Stomach (tissue), 9 donors: ENCODE results near the gene GRB2. TPM values are rescaled to one million over a fixed set of nuclear protein-coding genes. Genes with fewer than 3 reads are reported as not detected.

Source experiments
- DNase-seq, 2 donors: peaks; one replicate each; pipeline versions ENCODE4 v3.0.0 to v3.0.0-alpha.2; 2013 to 2019
- H3K27ac ChIP-seq, 5 donors: fragments of 200-600 bp in 4 of 5; sonication (generic) in 4 of 5; one replicate each; pipeline ENCODE4 v1.5.1; 2013 to 2019; ENCODE audit warnings: mild to moderate bottlenecking in 1 of 5, moderate library complexity in 1 of 5
- H3K27me3 ChIP-seq, 3 donors: fragments of 200-600 bp; sonication (generic); one replicate each; pipeline ENCODE4 v1.5.1; 2017 to 2019; ENCODE audit warnings: mixed run types in 1 of 3
- H3K36me3 ChIP-seq, 4 donors: fragments of 200-600 bp; sonication (generic); 1 replicate in 3 of 4; 2 replicates in 1 of 4; pipeline ENCODE4 v1.5.1; 2016 to 2019
- H3K4me1 ChIP-seq, 4 donors: fragments of 200-600 bp; sonication (generic); one replicate each; pipeline ENCODE4 v1.5.1; 2016 to 2019
- H3K4me3 ChIP-seq, 4 donors: fragments of 200-600 bp; sonication (generic) in 3 of 4; one replicate each; pipeline ENCODE4 v1.5.1; 2016 to 2019; ENCODE audit warnings: mild to moderate bottlenecking in 1 of 4
- H3K9me3 ChIP-seq, 4 donors: fragments of 200-600 bp; sonication (generic); one replicate each; pipeline ENCODE4 v1.5.1; 2016 to 2019
- EP300 ChIP-seq: sonication (generic); formaldehyde crosslinking; IDR thresholded peaks from one replicate; pipeline ENCODE4 v1.6.1; 2017; ENCODE audit warnings: antibody characterized with exemption
- POLR2A ChIP-seq, 4 donors: fragments of 450-650 bp; IDR thresholded peaks; one replicate each; pipeline ENCODE4 v1.6.1; 2016; ENCODE audit warnings: antibody characterized with exemption in 4 of 4, control low read depth in 2 of 4, mild to moderate bottlenecking in 1 of 4, moderate library complexity in 1 of 4
- POLR2AphosphoS5 ChIP-seq, 3 donors: sonication (generic); formaldehyde crosslinking; IDR thresholded peaks; one replicate each; pipeline ENCODE4 v1.6.1; 2016; ENCODE audit warnings: antibody characterized with exemption in 3 of 3
- WGBS, 5 donors: extraction: QIAGEN DNeasy Blood & Tissue Kit in 3 of 5; methylation state at CpG; one replicate each; pipeline versions ENCODE4 v1.1.5 to v1.1.7; 2013 to 2018; 5-methylcytosine and 5-hydroxymethylcytosine counted together
- intact Hi-C: fragments of 100-400 bp; cut with DNase I; formaldehyde crosslinking; loops from one replicate; pipeline ENCODE4 v1.15.1; 2023; ENCODE audit warnings: low total_unique reads
- polyA plus RNA-seq, 3 donors: library from polyadenylated mRNA; stranded (reverse); fragments of 200-250 nt; gene quantifications; one replicate each; pipeline ENCODE4 v1.2.3, GENCODE V29; 2013
- total RNA-seq, 5 donors: library from RNA; depleted of rRNA; stranded (reverse); fragments of >200 nt; gene quantifications; one replicate each; pipeline versions ENCODE4 v1.1.0 to v1.2.3, GENCODE V29; 2014 to 2016
- TF ChIP-seq, protein P1 (sequence below), 7 experiments: fragments of 450-650 bp in 4 of 7; fragments of 200-600 bp in 3 of 7; sonication (generic) in 3 of 7; IDR thresholded peaks; one replicate each; pipeline ENCODE4 v1.5.1; 2016 to 2019; ENCODE audit warnings: antibody characterized with exemption in 7 of 7, control low read depth in 2 of 7, mild to moderate bottlenecking in 1 of 7
- donor health status: healthy with polysubstance abuse.
- donor health status: Bipolar disorder and iron deficiency.
- donor health status: healthy.

Gene GRB2
- total and polyA plus RNA-seq, 8 donors, result 32.5 to 488 (median 96.6) TPM

DNA sequence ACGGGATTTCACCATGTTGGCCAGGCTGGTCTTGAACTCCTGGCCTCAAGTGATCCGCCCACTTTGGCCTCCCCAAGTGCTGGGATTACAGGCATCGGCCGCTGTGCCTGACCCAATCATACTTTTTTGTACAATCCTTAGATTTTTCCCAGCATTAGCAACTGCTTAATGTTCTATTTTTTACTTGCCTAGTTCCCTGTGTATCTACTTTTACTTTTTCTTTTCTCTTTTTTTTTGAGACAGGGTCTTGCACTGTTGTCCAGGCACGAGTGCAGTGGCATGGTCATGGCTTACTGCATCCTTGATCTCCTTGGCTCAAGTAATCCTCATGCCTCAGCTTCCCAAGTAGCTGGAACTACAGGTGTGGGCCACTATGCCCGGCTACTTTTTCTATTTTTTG, 9.5 kb downstream of the GRB2 start:
- H3K27me3 ChIP-seq, result no peaks in the 10 kb centered on the region
- H3K4me1 ChIP-seq, result peaks cover 36 to 97% (median 67%) of the 10 kb centered on the region in 4 donors
- H3K36me3 ChIP-seq, result peaks cover 0 to 14% (median 2%) of the 10 kb centered on the region in 4 donors
- no peaks in the 10 kb centered on the region for H3K9me3 ChIP-seq
- peak overlapping the region in 2 of 5 donors; percentile 77 to 87 for H3K27ac ChIP-seq
- 69 to 82% (median 76%) methylated on average over 6 of the region's 6 CpGs for WGBS, 5 donors
- DNase-seq, result no peak
- no peak overlapping the region for H3K4me3 ChIP-seq
- intact Hi-C loops, result no loop called here
- TF ChIP-seq POLR2A (IDR thresholded peaks at IDR 0.05) (no peak), POLR2AphosphoS5 (IDR thresholded peaks at IDR 0.05) (no peak), EP300 (no peak)
- TF ChIP-seq, protein P1, sequence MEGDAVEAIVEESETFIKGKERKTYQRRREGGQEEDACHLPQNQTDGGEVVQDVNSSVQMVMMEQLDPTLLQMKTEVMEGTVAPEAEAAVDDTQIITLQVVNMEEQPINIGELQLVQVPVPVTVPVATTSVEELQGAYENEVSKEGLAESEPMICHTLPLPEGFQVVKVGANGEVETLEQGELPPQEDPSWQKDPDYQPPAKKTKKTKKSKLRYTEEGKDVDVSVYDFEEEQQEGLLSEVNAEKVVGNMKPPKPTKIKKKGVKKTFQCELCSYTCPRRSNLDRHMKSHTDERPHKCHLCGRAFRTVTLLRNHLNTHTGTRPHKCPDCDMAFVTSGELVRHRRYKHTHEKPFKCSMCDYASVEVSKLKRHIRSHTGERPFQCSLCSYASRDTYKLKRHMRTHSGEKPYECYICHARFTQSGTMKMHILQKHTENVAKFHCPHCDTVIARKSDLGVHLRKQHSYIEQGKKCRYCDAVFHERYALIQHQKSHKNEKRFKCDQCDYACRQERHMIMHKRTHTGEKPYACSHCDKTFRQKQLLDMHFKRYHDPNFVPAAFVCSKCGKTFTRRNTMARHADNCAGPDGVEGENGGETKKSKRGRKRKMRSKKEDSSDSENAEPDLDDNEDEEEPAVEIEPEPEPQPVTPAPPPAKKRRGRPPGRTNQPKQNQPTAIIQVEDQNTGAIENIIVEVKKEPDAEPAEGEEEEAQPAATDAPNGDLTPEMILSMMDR (IDR thresholded peaks at IDR 0.05), result no peak

DNA sequence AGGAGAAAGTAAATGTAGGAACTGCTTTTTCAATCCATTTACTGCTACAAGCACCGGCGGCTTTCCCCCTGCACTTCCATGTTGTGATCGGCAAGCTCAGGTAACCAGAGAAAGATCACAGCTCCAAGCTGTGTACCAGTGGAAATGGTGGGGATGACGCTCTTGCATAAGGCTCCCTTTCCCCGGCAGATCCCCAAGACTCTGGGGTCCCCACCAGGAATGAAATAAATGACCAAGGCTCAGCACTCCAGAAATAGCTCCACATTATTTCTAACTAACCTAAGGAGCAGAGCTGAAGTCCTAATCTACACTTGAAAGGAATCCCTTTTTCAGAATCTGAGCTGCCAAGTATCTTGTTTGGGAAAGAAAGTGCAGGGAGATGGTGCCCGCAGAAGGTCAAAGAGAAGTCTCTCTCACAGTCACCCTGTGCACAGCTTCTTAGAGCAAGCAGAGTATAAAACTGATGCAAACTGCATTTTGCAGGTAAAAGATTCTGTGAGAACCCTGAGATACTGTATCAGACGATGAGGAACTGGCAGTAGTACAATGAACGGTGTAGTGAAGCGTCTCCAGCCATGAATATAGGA, 11.1 kb downstream of the GRB2 start:
- H3K36me3 ChIP-seq, result peaks cover 0 to 18% (median 5%) of the 10 kb centered on the region in 4 donors
- peak overlapping the region; percentile 56 to 62 (median 58) for H3K4me3 ChIP-seq
- peaks cover 42 to 93% (median 73%) of the 10 kb centered on the region in 4 donors for H3K4me1 ChIP-seq
- TF ChIP-seq POLR2A (IDR thresholded peaks at IDR 0.05) (no peak), EP300 (no peak), POLR2AphosphoS5 (IDR thresholded peaks at IDR 0.05) (no peak)
- TF ChIP-seq, protein P1 (IDR thresholded peaks at IDR 0.05), result no peak
- H3K27ac ChIP-seq, result peak overlapping the region; percentile 74 to 91 (median 87)
- intact Hi-C loops, result no loop called here
- no peak for DNase-seq
- H3K9me3 ChIP-seq, result no peaks in the 10 kb centered on the region
- 2 to 11% (median 7%) methylated on average over 9 of the region's 9 CpGs for WGBS, 5 donors
- H3K27me3 ChIP-seq, result no peaks in the 10 kb centered on the region

DNA sequence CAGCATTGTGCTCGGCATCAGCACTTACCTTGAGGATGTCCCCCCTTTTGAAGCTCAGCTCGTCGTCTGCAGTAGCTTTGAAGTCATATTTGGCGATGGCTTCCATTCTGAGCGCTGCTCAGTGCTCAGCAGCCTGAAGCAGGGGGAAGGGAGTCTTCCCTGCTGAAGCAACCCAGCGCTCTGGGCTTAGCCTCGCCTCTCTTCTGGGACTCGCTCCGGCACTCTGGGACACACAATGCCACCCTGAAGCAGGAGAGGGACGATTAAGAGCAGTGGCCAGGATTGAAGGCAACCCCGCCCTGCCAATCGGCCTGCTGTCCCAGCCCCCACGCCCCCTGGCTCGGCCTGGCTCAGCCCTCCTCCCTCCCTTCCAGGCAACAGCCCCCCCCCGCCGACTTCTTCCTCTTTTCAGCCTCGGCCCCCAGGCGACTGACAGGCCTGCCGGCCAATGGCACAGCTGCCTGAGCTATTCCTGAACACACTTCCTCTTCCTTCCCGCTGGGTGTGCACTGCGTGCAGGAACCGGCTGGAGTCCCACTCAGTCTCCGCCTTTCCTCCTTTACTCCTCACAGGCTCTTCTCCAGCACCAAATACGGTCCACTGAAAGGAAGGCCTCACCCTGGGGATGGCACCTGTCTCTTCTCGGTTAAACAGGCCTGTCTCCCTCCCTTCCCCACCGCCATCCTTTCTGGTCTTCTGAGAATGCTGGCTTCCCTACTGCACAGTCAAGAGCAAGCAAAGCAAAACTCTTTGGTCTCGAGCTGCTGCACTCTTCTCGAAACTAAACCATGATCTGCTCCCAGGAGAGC, 11.8 kb downstream of the GRB2 start:
- Histone ChIP-seq H3K36me3 (peaks cover 0 to 18% (median 5%) of the 10 kb centered on the region in 4 donors), H3K9me3 (no peaks in the 10 kb centered on the region), H3K4me3 (peak overlapping the region; percentile 56 to 62 (median 58)), H3K4me1 (peaks cover 42 to 92% (median 75%) of the 10 kb centered on the region in 4 donors), H3K27me3 (no peaks in the 10 kb centered on the region), H3K27ac (peak overlapping the region; percentile 77 to 91 (median 87))
- TF ChIP-seq EP300, result no peak
- TF ChIP-seq POLR2AphosphoS5 (IDR thresholded peaks at IDR 0.05), result peak; percentile 72 to 82 (median 81)
- TF ChIP-seq POLR2A (IDR thresholded peaks at IDR 0.05), result peak in 1 of 4 donors; percentile 43
- TF ChIP-seq, protein P1 (IDR thresholded peaks at IDR 0.05), result peak in 2 of 7 experiments; percentile 22 to 26
- 0 to 2% (median 1%) methylated on average over 18 to 28 of the region's 28 CpGs for WGBS, 5 donors
- intact Hi-C loops, result no loop called here
- peak; percentile 98 to 99 for DNase-seq

DNA sequence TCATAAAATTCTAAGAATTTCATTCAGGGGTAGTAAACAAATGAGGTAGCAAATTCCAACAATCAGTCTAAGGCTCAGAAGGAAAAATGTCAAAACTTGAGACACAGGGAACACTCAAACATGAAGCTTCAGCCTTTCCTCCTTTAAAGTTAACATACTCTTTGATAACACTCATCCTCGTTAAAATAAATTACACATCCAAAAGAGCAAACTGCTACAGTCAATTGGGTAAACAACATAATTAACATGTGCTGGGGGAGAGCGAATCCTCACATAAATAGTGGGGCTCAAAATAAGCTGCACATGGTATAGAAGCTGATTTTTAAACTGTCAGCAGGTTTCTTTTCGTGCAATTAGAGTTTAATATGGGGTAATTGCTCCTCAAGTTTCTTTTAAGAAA, 12.9 kb downstream of the GRB2 start:
- H3K4me3 ChIP-seq, result peak overlapping the region in 1 of 4 donors; percentile 62
- intact Hi-C loops, result no loop called here
- DNase-seq, result no peak
- peaks cover 42 to 95% (median 80%) of the 10 kb centered on the region in 4 donors for H3K4me1 ChIP-seq
- H3K36me3 ChIP-seq, result peaks cover 0 to 23% (median 6%) of the 10 kb centered on the region in 4 donors
- 28 to 50% (median 42%) methylated on average over 3 of the region's 3 CpGs for WGBS, 5 donors
- no peaks in the 10 kb centered on the region for H3K9me3 ChIP-seq
- H3K27ac ChIP-seq, result peak overlapping the region in 3 of 5 donors; percentile 87 to 91 (median 87)
- TF ChIP-seq POLR2AphosphoS5 (IDR thresholded peaks at IDR 0.05) (no peak), POLR2A (IDR thresholded peaks at IDR 0.05) (no peak), EP300 (no peak)
- TF ChIP-seq, protein P1 (IDR thresholded peaks at IDR 0.05), result no peak
- H3K27me3 ChIP-seq, result no peaks in the 10 kb centered on the region
